ENCODE results near the gene SERTAD1.

DNA sequence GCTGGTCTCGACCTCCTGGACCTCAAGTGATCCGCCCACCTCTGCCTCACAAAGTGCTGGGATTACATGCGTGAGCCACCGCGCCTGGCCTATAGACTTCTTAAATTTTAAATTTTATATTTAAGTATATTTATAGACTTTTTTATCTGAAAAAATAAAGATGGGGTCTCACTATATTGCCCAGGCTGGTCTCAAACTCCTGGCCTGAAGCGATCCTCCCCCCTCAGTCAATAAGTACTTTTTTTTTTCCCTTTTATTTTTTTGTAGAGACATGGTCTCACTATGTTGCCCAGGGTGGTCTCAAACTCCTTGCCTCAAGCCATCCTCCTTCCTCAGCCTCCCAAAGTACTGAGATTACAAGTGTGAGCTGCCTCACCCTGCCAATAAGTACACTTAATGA is 1.9 kb downstream of the SERTAD1 start:
- TF ChIP-seq, protein P1, sequence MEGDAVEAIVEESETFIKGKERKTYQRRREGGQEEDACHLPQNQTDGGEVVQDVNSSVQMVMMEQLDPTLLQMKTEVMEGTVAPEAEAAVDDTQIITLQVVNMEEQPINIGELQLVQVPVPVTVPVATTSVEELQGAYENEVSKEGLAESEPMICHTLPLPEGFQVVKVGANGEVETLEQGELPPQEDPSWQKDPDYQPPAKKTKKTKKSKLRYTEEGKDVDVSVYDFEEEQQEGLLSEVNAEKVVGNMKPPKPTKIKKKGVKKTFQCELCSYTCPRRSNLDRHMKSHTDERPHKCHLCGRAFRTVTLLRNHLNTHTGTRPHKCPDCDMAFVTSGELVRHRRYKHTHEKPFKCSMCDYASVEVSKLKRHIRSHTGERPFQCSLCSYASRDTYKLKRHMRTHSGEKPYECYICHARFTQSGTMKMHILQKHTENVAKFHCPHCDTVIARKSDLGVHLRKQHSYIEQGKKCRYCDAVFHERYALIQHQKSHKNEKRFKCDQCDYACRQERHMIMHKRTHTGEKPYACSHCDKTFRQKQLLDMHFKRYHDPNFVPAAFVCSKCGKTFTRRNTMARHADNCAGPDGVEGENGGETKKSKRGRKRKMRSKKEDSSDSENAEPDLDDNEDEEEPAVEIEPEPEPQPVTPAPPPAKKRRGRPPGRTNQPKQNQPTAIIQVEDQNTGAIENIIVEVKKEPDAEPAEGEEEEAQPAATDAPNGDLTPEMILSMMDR (IDR thresholded peaks at IDR 0.05; ENCODE audit: low read length), result no peak
- TF ChIP-seq EZH2 (optimal IDR thresholded peaks at IDR 0.05; ENCODE audit: low read depth, low read length), result no peak

Data from MM.1S (cell line).